Muscle layer of duodenum (tissue), 2 donors: ENCODE measurements around the gene RERE.

Source experiments
- H3K27ac ChIP-seq: one replicate; pipeline ENCODE4 v1.7.0; 2013; ENCODE audit warnings: mild to moderate bottlenecking, low read length
- H3K27me3 ChIP-seq: one replicate; pipeline ENCODE4 v1.7.0; 2013; ENCODE audit warnings: low read depth, mild to moderate bottlenecking, control low read depth, low read length
- H3K36me3 ChIP-seq, 2 donors: one replicate each; pipeline ENCODE4 v1.7.0; 2013; ENCODE audit warnings: low read length in 2 of 2, control low read depth in 1 of 2, mild to moderate bottlenecking in 1 of 2; ENCODE audit not compliant: insufficient read depth in 2 of 2, control insufficient read depth in 1 of 2
- H3K4me1 ChIP-seq, 2 donors: one replicate each; pipeline ENCODE4 v1.7.0; 2013; ENCODE audit warnings: low read length in 2 of 2, mild to moderate bottlenecking in 2 of 2, control low read depth in 1 of 2, moderate library complexity in 1 of 2; ENCODE audit not compliant: insufficient read depth in 2 of 2, control insufficient read depth in 1 of 2
- H3K4me3 ChIP-seq, 2 donors: one replicate each; pipeline ENCODE4 v1.7.0; 2013; ENCODE audit warnings: low read length in 2 of 2, low read depth in 1 of 2, mild to moderate bottlenecking in 1 of 2
- H3K9me3 ChIP-seq, 2 donors: one replicate each; pipeline ENCODE4 v1.7.0; 2013; ENCODE audit warnings: low read length in 2 of 2, control low read depth in 1 of 2, mild to moderate bottlenecking in 1 of 2; ENCODE audit not compliant: control insufficient read depth in 1 of 2
- donor health status: healthy.

RERE gene

GRCh38 chr1:8674481-8674880 is 143.0 kb downstream of the RERE start:
- H3K9me3 ChIP-seq: no peaks in the 10 kb centered on the region
- H3K4me3 ChIP-seq: no peak overlapping the region
- H3K27me3 ChIP-seq: no peaks in the 10 kb centered on the region
- H3K4me1 ChIP-seq: peaks cover 5 to 31% of the 10 kb centered on the region in 2 donors
- no peaks in the 10 kb centered on the region for H3K36me3 ChIP-seq
- H3K27ac ChIP-seq: no peak overlapping the region

GRCh38 chr1:8671306-8671917 is 146.0 kb downstream of the RERE start:
- Histone ChIP-seq H3K27ac (no peak overlapping the region), H3K27me3 (no peaks in the 10 kb centered on the region), H3K9me3 (no peaks in the 10 kb centered on the region), H3K4me3 (peak overlapping the region in 1 of 2 donors; percentile 9), H3K4me1 (peaks cover 5 to 49% of the 10 kb centered on the region in 2 donors), H3K36me3 (no peaks in the 10 kb centered on the region)

- Histone ChIP-seq H3K36me3 (no peaks in the 10 kb centered on the region), H3K4me1 (peaks cover 12 to 60% of the 10 kb centered on the region in 2 donors), H3K4me3 (no peak overlapping the region), H3K9me3 (no peaks in the 10 kb centered on the region), H3K27me3 (no peaks in the 10 kb centered on the region), H3K27ac (peak overlapping the region; percentile 16)
Observed at GRCh38 chr1:8670371-8670818, 147.0 kb downstream of the RERE start.

GRCh38 chr1:8669606-8670335 is 147.7 kb downstream of the RERE start:
- Histone ChIP-seq H3K4me3 (no peak overlapping the region), H3K36me3 (no peaks in the 10 kb centered on the region), H3K27ac (peak overlapping the region; percentile 16), H3K9me3 (no peaks in the 10 kb centered on the region), H3K27me3 (no peaks in the 10 kb centered on the region), H3K4me1 (peaks cover 17 to 64% of the 10 kb centered on the region in 2 donors)

GRCh38 chr1:8667869-8668594 is 149.4 kb downstream of the RERE start:
- H3K27ac ChIP-seq: no peak overlapping the region
- H3K27me3 ChIP-seq: no peaks in the 10 kb centered on the region
- no peak overlapping the region for H3K4me3 ChIP-seq
- H3K36me3 ChIP-seq: no peaks in the 10 kb centered on the region
- no peaks in the 10 kb centered on the region for H3K9me3 ChIP-seq
- peaks cover 28 to 63% of the 10 kb centered on the region in 2 donors for H3K4me1 ChIP-seq

- H3K27ac ChIP-seq: no peak overlapping the region
Observed at GRCh38 chr1:8666389-8667167, 150.9 kb downstream of the RERE start.

GRCh38 chr1:8665833-8666232 is 151.6 kb downstream of the RERE start:
- no peaks in the 10 kb centered on the region for H3K27me3 ChIP-seq
- no peaks in the 10 kb centered on the region for H3K9me3 ChIP-seq
- H3K36me3 ChIP-seq: no peaks in the 10 kb centered on the region
- H3K4me3 ChIP-seq: no peak overlapping the region
- no peak overlapping the region for H3K27ac ChIP-seq
- peaks cover 43 to 65% of the 10 kb centered on the region in 2 donors for H3K4me1 ChIP-seq

More at GRCh38 chr1:8666389-8667167, 150.9 kb downstream of the RERE start:
- Histone ChIP-seq H3K27me3 (no peaks in the 10 kb centered on the region), H3K9me3 (no peaks in the 10 kb centered on the region), H3K36me3 (no peaks in the 10 kb centered on the region), H3K4me1 (peaks cover 35 to 64% of the 10 kb centered on the region in 2 donors), H3K4me3 (no peak overlapping the region)

GRCh38 chr1:8664887-8665286 is 152.6 kb downstream of the RERE start:
- Histone ChIP-seq H3K27me3 (no peaks in the 10 kb centered on the region), H3K36me3 (no peaks in the 10 kb centered on the region), H3K4me3 (no peak overlapping the region), H3K27ac (no peak overlapping the region), H3K9me3 (no peaks in the 10 kb centered on the region), H3K4me1 (peaks cover 46 to 64% of the 10 kb centered on the region in 2 donors)

- H3K4me1 ChIP-seq: peaks cover 46 to 67% of the 10 kb centered on the region in 2 donors
- no peaks in the 10 kb centered on the region for H3K27me3 ChIP-seq
- H3K36me3 ChIP-seq: no peaks in the 10 kb centered on the region
- no peaks in the 10 kb centered on the region for H3K9me3 ChIP-seq
- peak overlapping the region; percentile 10 for H3K27ac ChIP-seq
- H3K4me3 ChIP-seq: peak overlapping the region; percentile 0 to 38
Observed at GRCh38 chr1:8663915-8664329, 153.5 kb downstream of the RERE start.

GRCh38 chr1:8663090-8663802 is 154.2 kb downstream of the RERE start:
- Histone ChIP-seq H3K4me3 (peak overlapping the region in 1 of 2 donors; percentile 0), H3K4me1 (peaks cover 46 to 63% of the 10 kb centered on the region in 2 donors), H3K36me3 (no peaks in the 10 kb centered on the region), H3K9me3 (no peaks in the 10 kb centered on the region), H3K27ac (no peak overlapping the region), H3K27me3 (no peaks in the 10 kb centered on the region)
